Nephron progenitor cell (in vitro differentiated cells): ENCODE measurements around the gene FCER2.

Experiments
- DNase-seq: peaks from one replicate; pipeline ENCODE4 v3.0.0; 2021
- H3K27ac Mint-ChIP-seq: 2 replicates; pipeline ENCODE4 v1.8.0; 2021; ENCODE audit warnings: mild to moderate bottlenecking, moderate library complexity, mixed read lengths
- H3K27me3 Mint-ChIP-seq: 2 replicates; pipeline ENCODE4 v1.8.0; 2021; ENCODE audit warnings: mild to moderate bottlenecking, low read depth, mixed read lengths; ENCODE audit not compliant: poor library complexity
- H3K36me3 Mint-ChIP-seq: 2 replicates; pipeline ENCODE4 v1.8.0; 2021; ENCODE audit warnings: low read depth, mixed read lengths
- H3K4me1 Mint-ChIP-seq: 2 replicates; pipeline ENCODE4 v1.8.0; 2021; ENCODE audit warnings: mixed read lengths
- H3K4me3 Mint-ChIP-seq: 2 replicates; pipeline ENCODE4 v1.8.0; 2021; ENCODE audit warnings: mild to moderate bottlenecking, moderate library complexity, mixed read lengths
- H3K9me3 Mint-ChIP-seq: 2 replicates; pipeline ENCODE4 v1.8.0; 2021; ENCODE audit warnings: mild to moderate bottlenecking, moderate library complexity, mixed read lengths
- CTCF ChIP-seq: fragments of 200-600 bp; sonication (generic); IDR thresholded peaks from 2 replicates; pipeline ENCODE4 v1.5.0; 2021; ENCODE audit warnings: antibody characterized with exemption

FCER2 gene

DNA sequence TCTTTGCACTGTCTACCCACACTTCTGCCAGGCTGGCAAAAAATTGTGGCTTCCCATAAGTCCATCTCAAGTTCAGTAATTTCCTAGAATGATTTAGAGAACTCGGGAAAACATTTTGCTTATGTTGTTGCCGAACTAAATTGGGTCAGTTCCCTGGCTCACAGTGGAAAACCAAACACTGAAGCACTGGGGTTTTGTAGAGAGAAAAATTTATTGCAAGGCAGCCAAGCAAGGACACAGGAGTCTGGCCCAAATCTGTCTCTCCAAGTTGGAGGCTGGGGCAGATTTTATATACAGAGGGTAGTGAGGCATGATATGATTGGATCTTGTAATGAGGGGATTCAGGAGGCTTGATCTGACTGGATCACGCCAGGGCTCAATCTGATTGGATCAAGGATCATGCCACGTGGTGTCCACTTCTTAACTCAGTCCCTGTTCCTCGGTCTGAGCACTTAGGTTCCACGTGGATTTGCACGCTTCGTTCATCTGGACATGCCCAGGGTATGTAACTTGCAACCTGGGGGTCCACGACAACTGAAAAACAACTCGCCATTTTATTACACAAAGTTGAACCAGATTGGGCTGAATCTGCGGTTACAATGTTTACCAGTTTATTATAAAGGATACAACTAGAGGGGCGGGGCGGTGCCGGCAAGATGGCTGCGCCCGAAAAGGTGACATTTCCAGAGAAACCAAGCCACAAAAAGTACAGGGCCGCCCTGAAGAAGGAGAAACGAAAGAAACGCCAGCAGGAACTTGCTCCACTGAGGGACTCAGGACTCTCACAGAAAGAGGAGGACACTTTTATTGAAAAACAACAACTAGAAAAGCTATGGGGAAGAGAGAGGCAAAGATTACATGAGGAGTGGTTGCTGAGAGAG, 38.1 kb upstream of the FCER2 start:
- Mint-ChIP-seq H3K9me3 (no peaks in the 10 kb centered on the region), H3K27ac (no peak overlapping the region), H3K27me3 (peaks cover 80% of the 10 kb centered on the region), H3K4me1 (no peaks in the 10 kb centered on the region), H3K36me3 (no peaks in the 10 kb centered on the region), H3K4me3 (no peak overlapping the region)
- TF ChIP-seq CTCF = no peak
- no peak for DNase-seq

GRCh38 chr19:7739211-7739755, 37.4 kb upstream of the FCER2 start:
- Mint-ChIP-seq H3K4me3 (no peak overlapping the region), H3K27ac (no peak overlapping the region), H3K27me3 (peaks cover 82% of the 10 kb centered on the region), H3K4me1 (no peaks in the 10 kb centered on the region), H3K9me3 (no peaks in the 10 kb centered on the region), H3K36me3 (no peaks in the 10 kb centered on the region)
- DNase-seq = no peak
- no peak for TF ChIP-seq CTCF

DNA sequence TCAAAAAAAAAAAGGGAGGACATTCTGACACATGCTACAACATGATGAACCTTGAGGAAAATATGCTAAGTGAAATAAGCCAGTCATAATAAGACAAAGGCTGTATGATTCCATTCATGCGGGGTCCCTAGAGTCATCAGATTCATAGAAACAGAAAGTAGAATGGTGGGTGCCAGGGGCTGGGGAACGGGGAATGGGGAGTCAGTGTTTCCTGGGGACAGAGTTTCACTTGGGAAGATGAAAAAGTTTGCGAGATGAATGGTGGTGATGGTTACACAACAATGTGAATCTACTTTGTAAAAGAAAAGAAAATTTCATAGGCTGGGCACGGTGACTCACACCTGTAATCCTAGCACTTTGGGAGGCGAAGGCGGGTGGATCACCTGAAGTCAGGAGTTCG, 36.1 kb upstream of the FCER2 start:
- H3K4me3 Mint-ChIP-seq = no peak overlapping the region
- H3K36me3 Mint-ChIP-seq = no peaks in the 10 kb centered on the region
- TF ChIP-seq CTCF = no peak
- H3K27ac Mint-ChIP-seq = no peak overlapping the region
- no peaks in the 10 kb centered on the region for H3K9me3 Mint-ChIP-seq
- no peaks in the 10 kb centered on the region for H3K4me1 Mint-ChIP-seq
- H3K27me3 Mint-ChIP-seq = peaks cover 86% of the 10 kb centered on the region
- DNase-seq = no peak

DNA sequence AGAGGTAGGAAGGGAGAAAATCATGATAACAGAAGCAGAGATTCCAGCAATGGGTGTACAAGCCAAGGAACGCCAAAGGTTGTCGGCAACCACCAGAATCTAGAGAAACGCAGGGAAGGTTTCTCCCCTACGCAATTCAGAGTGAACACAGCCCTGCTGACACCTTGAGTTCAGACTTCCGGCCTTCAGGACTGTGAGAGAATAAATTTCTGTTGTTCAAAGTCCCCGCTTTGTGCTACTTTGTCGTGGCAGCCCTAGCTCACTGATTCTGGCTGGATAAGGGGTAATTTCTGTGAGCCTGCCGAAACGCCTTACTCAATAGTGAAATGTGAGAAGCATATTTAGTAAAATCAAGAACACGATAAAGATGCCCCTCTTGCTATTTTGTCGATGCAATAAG, 35.3 kb upstream of the FCER2 start:
- H3K27ac Mint-ChIP-seq = no peak overlapping the region
- TF ChIP-seq CTCF = no peak
- no peaks in the 10 kb centered on the region for H3K36me3 Mint-ChIP-seq
- no peak overlapping the region for H3K4me3 Mint-ChIP-seq
- peaks cover 88% of the 10 kb centered on the region for H3K27me3 Mint-ChIP-seq
- no peak for DNase-seq
- H3K9me3 Mint-ChIP-seq = no peaks in the 10 kb centered on the region
- no peaks in the 10 kb centered on the region for H3K4me1 Mint-ChIP-seq

- Mint-ChIP-seq H3K27me3 (peaks cover 91% of the 10 kb centered on the region), H3K4me3 (no peak overlapping the region), H3K36me3 (no peaks in the 10 kb centered on the region), H3K27ac (no peak overlapping the region), H3K9me3 (no peaks in the 10 kb centered on the region), H3K4me1 (no peaks in the 10 kb centered on the region)
- TF ChIP-seq CTCF = no peak
- DNase-seq = no peak
These were observed 34.2 kb upstream of the FCER2 start for GRCh38 chr19:7736148-7736547.
